Endodermal cell (in vitro differentiated cells): ENCODE results near the gene DNAJB2. TPM values are rescaled to one million over a fixed set of nuclear protein-coding genes. Genes with fewer than 3 reads are reported as not detected.
A peak's percentile ranks its signal among the peaks of the same experiment; 100 is the strongest.

ENCODE experiments used
- DNase-seq: peaks from one replicate; pipeline ENCODE4 v3.0.0-alpha.2; 2017
- H3K27ac ChIP-seq: 2 replicates; pipeline ENCODE4 v1.5.1; 2013; ENCODE audit warnings: mild to moderate bottlenecking, low read depth, low read length, moderate library complexity
- H3K27me3 ChIP-seq: 2 replicates; pipeline ENCODE4 v1.6.1; 2013; ENCODE audit warnings: mild to moderate bottlenecking, low read length, moderate library complexity; ENCODE audit not compliant: insufficient read depth, control insufficient read depth, poor library complexity, severe bottlenecking
- H3K36me3 ChIP-seq: 2 replicates; pipeline ENCODE4 v1.7.0; 2013; ENCODE audit warnings: mild to moderate bottlenecking, low read length, moderate library complexity; ENCODE audit not compliant: control insufficient read depth, insufficient read depth
- H3K4me1 ChIP-seq: one replicate; pipeline ENCODE4 v1.7.0; 2013; ENCODE audit warnings: low read length; ENCODE audit not compliant: control insufficient read depth, insufficient read depth
- H3K4me3 ChIP-seq: 2 replicates; pipeline ENCODE4 v1.5.1; 2013; ENCODE audit warnings: mild to moderate bottlenecking, low read length, moderate library complexity
- H3K9ac ChIP-seq: 2 replicates; pipeline ENCODE4 v1.6.1; 2013; ENCODE audit warnings: mild to moderate bottlenecking, low read length, moderate library complexity; ENCODE audit not compliant: poor library complexity, severe bottlenecking; ENCODE audit errors: extremely low read depth
- H3K9me3 ChIP-seq: 2 replicates; pipeline ENCODE4 v1.6.1; 2013; ENCODE audit warnings: mild to moderate bottlenecking, low read length, moderate library complexity; ENCODE audit not compliant: control insufficient read depth
- H3K27ac Mint-ChIP-seq: 2 replicates; pipeline ENCODE4 v1.8.0; 2020; ENCODE audit warnings: mixed read lengths
- H3K27me3 Mint-ChIP-seq: 2 replicates; pipeline ENCODE4 v1.8.0; 2021; ENCODE audit warnings: mild to moderate bottlenecking, mixed read lengths; ENCODE audit not compliant: insufficient read depth
- H3K36me3 Mint-ChIP-seq: 2 replicates; pipeline ENCODE4 v1.8.0; 2020; ENCODE audit warnings: low read depth, mixed read lengths
- H3K4me1 Mint-ChIP-seq: 2 replicates; pipeline ENCODE4 v1.8.0; 2020; ENCODE audit warnings: mixed read lengths
- H3K4me3 Mint-ChIP-seq: 2 replicates; pipeline ENCODE4 v1.8.0; 2020; ENCODE audit warnings: mild to moderate bottlenecking, moderate library complexity, mixed read lengths
- H3K9me3 Mint-ChIP-seq: 2 replicates; pipeline ENCODE4 v1.8.0; 2020; ENCODE audit warnings: mild to moderate bottlenecking, mixed read lengths
- WGBS, 2 experiments: methylation state at CpG; one replicate each; pipeline versions ENCODE4 v1.1.5 to v1.1.7; 2013; ENCODE audit warnings: missing lambda C conversion rate in 2 of 2, mixed read lengths in 1 of 2; ENCODE audit not compliant: insufficient coverage in 1 of 2, insufficient read length in 1 of 2; 5-methylcytosine and 5-hydroxymethylcytosine counted together
- total RNA-seq, 2 donors: library from RNA; stranded (reverse); fragmentation: NEBNext Ultra II Directional in 1 of 2; extraction: Animal tissue kit (Norgen Biotek cat#: 25700) in 1 of 2; gene quantifications; 2 replicates in 1 of 2; 3 replicates in 1 of 2; pipeline ENCODE4 v1.2.1, GENCODE V29; 2021
- TF ChIP-seq, protein P1 (sequence below): fragments of 200-600 bp; sonication (generic); conservative IDR thresholded peaks from 2 replicates; pipeline ENCODE4 v1.5.0; 2021; ENCODE audit warnings: antibody characterized with exemption, mild to moderate bottlenecking

The DNAJB2 gene
- total RNA-seq, 2 donors from 2014 or later, result 61.9 to 80.9 TPM

DNA sequence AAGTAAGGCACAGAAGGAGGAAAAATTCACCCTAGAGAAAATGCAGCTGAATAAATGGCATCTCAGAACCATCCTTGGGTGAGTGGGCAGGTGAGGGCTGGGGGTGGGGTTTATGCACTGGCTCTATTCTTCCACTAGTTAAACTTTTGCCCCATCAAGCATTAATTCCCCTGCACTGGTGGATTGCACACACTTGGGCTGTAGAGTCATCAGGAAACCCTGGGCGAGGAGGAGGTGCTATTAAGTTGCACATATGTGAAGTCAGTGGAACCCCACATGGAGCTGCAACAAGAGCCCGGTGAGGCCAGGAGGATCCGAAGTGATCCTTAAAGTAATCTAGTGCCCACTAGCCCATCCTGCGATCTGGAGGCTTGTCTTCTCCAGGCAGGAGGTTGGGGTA is 6.8 kb upstream of the DNAJB2 start:
- Histone ChIP-seq H3K4me1 (peaks cover 8% of the 10 kb centered on the region), H3K27ac (no peak overlapping the region), H3K9ac (no peak overlapping the region), H3K4me3 (no peak overlapping the region), H3K27me3 (peaks cover 7% of the 10 kb centered on the region), H3K9me3 (no peaks in the 10 kb centered on the region), H3K36me3 (no peaks in the 10 kb centered on the region)
- 91 to 96% methylated on average over 3 to 4 of the region's 4 CpGs for WGBS, 2 experiments
- Mint-ChIP-seq H3K4me3 (no peak overlapping the region), H3K27me3 (peaks cover 29% of the 10 kb centered on the region), H3K4me1 (peaks cover 11% of the 10 kb centered on the region), H3K9me3 (no peaks in the 10 kb centered on the region), H3K36me3 (no peaks in the 10 kb centered on the region), H3K27ac (no peak overlapping the region)
- no peak for DNase-seq
- TF ChIP-seq, protein P1, sequence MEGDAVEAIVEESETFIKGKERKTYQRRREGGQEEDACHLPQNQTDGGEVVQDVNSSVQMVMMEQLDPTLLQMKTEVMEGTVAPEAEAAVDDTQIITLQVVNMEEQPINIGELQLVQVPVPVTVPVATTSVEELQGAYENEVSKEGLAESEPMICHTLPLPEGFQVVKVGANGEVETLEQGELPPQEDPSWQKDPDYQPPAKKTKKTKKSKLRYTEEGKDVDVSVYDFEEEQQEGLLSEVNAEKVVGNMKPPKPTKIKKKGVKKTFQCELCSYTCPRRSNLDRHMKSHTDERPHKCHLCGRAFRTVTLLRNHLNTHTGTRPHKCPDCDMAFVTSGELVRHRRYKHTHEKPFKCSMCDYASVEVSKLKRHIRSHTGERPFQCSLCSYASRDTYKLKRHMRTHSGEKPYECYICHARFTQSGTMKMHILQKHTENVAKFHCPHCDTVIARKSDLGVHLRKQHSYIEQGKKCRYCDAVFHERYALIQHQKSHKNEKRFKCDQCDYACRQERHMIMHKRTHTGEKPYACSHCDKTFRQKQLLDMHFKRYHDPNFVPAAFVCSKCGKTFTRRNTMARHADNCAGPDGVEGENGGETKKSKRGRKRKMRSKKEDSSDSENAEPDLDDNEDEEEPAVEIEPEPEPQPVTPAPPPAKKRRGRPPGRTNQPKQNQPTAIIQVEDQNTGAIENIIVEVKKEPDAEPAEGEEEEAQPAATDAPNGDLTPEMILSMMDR, result no peak

DNA sequence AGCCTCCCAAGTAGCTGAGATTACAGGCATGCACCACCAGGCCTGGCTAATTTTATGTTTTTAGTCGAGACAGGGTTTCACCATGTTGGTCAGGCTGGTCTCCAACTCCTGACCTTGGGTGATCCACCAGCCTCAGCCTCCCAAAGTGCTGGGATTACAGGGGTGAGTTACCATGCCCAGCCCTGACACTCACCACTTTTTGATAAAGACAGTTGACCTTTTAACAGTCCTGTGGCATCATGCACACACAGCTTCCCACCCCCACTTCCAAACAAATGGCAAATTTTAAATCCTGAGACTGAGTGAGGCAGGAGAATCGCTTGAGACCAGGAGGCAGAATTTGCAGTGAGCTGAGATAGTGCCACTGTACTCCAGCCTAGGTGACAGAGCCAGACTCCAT is 6.2 kb upstream of the DNAJB2 start:
- Mint-ChIP-seq H3K27ac (no peak overlapping the region), H3K4me1 (peaks cover 16% of the 10 kb centered on the region), H3K36me3 (no peaks in the 10 kb centered on the region), H3K4me3 (no peak overlapping the region), H3K27me3 (peaks cover 29% of the 10 kb centered on the region), H3K9me3 (no peaks in the 10 kb centered on the region)
- Histone ChIP-seq H3K4me3 (no peak overlapping the region), H3K9me3 (no peaks in the 10 kb centered on the region), H3K36me3 (no peaks in the 10 kb centered on the region), H3K4me1 (peaks cover 11% of the 10 kb centered on the region), H3K27me3 (peaks cover 7% of the 10 kb centered on the region), H3K9ac (no peak overlapping the region), H3K27ac (no peak overlapping the region)
- DNase-seq, result no peak
- TF ChIP-seq, protein P1, result no peak
- 81 to 100% methylated on average over 1 to 2 of the region's 2 CpGs for WGBS, 2 experiments

DNA sequence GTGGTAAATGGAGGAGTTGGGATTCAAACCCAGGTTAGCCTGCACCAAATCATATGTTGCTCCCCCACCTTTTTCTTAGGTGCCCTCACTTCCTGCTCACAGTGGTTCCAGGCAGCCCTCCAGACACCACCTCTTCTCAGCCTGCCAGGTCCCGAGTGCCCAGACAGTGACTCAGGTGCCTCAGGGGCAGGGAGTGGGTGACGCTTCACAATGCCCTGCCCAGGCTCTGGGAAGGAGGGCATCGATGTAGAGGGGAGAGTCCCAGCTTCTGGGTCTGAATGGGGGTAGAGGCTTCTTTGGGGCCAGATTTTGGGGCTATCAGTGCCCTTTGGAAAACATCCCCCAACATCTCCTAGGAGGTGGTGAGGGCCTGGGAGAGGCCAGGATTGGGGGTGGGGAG is 5.2 kb upstream of the DNAJB2 start:
- H3K9ac ChIP-seq, result peak overlapping the region; percentile 29
- peak overlapping the region; percentile 66 for H3K27ac ChIP-seq
- 91% methylated on average over 3 of the region's 3 CpGs; no CpG with 5 or more reads in 1 of the 2 experiments for WGBS, 2 experiments
- no peak overlapping the region for H3K4me3 ChIP-seq
- Mint-ChIP-seq H3K27ac (peak overlapping the region; percentile 94), H3K4me3 (no peak overlapping the region), H3K9me3 (no peaks in the 10 kb centered on the region), H3K27me3 (peaks cover 28% of the 10 kb centered on the region), H3K4me1 (peaks cover 25% of the 10 kb centered on the region), H3K36me3 (no peaks in the 10 kb centered on the region)
- peaks cover 7% of the 10 kb centered on the region for H3K27me3 ChIP-seq
- peaks cover 17% of the 10 kb centered on the region for H3K4me1 ChIP-seq
- no peak for DNase-seq
- H3K9me3 ChIP-seq, result no peaks in the 10 kb centered on the region
- TF ChIP-seq, protein P1, result no peak
- no peaks in the 10 kb centered on the region for H3K36me3 ChIP-seq
